WTC11 (cell line): ENCODE measurements around the gene GAL3ST3.

Experiments
- ESRRA ChIP-seq: sonication (generic); formaldehyde crosslinking; IDR thresholded peaks from 2 replicates; pipeline ENCODE4 v1.8.1; 2022; ENCODE audit warnings: mild to moderate bottlenecking, missing genetic modification reagents, borderline replicate concordance
- ZBTB21 ChIP-seq: sonication (generic); formaldehyde crosslinking; IDR thresholded peaks from 2 replicates; pipeline ENCODE4 v1.8.1; 2023; ENCODE audit warnings: mild to moderate bottlenecking, missing genetic modification reagents, borderline replicate concordance
- ZNF423 ChIP-seq: fragments of 250-450 bp; sonication (Bioruptor Pico); IDR thresholded peaks from 2 replicates; pipeline ENCODE4 v2.1.2; 2022; ENCODE audit warnings: mild to moderate bottlenecking, moderate library complexity
- TF ChIP-seq, protein P1 (sequence below): fragments of 200-600 bp; IDR thresholded peaks from 2 replicates; pipeline ENCODE4 v1.8.0; 2022; ENCODE audit warnings: antibody characterized with exemption

DNA sequence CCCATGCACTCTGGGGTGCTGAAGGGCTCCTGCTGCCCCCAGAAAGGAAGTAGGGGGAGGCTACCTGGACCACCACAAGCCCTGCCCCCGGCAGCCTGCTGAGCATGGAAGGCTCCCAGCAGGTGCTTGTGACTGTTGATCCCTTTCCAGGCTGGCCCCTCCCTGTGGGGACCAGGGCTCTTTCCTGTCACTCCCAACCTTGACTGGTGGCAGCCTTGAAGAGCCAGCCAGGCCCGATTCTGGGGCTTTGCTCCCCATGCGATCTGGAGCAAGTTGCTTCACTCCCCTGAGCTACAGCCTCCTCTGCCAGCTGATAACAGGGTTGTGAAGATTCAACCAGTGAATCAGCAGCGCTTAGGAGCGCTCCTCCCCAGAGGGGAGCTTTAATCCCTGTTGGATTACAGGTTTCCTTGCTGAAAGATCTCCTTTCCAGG is 41.7 kb downstream of the GAL3ST3 start:
- TF ChIP-seq, protein P1, sequence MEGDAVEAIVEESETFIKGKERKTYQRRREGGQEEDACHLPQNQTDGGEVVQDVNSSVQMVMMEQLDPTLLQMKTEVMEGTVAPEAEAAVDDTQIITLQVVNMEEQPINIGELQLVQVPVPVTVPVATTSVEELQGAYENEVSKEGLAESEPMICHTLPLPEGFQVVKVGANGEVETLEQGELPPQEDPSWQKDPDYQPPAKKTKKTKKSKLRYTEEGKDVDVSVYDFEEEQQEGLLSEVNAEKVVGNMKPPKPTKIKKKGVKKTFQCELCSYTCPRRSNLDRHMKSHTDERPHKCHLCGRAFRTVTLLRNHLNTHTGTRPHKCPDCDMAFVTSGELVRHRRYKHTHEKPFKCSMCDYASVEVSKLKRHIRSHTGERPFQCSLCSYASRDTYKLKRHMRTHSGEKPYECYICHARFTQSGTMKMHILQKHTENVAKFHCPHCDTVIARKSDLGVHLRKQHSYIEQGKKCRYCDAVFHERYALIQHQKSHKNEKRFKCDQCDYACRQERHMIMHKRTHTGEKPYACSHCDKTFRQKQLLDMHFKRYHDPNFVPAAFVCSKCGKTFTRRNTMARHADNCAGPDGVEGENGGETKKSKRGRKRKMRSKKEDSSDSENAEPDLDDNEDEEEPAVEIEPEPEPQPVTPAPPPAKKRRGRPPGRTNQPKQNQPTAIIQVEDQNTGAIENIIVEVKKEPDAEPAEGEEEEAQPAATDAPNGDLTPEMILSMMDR = no peak
- TF ChIP-seq ZNF423 (CRISPR knock-in tag) (no peak), ESRRA (CRISPR knock-in tag) (no peak), ZBTB21 (no peak)
